ENCODE measurements around the gene CLIP2.

GRCh38 chr7:74289659-74290552 is 699 bp downstream of the CLIP2 start:
- no peak for TF ChIP-seq ZBTB49 (tag by site-specific recombination; IDR thresholded peaks at IDR 0.05; ENCODE audit: low read depth)
- no peak for TF ChIP-seq ZNF362 (tag by site-specific recombination; IDR thresholded peaks at IDR 0.05)
- TF ChIP-seq ZBTB48 (tag by site-specific recombination; IDR thresholded peaks at IDR 0.05), result no peak
- TF ChIP-seq ZNF624 (tag by site-specific recombination; IDR thresholded peaks at IDR 0.05), result no peak
- TF ChIP-seq ZNF121 (tag by site-specific recombination; IDR thresholded peaks at IDR 0.05), result no peak

Data from HEK293 (cell line).